T1000 (cell line): ENCODE measurements around the gene EPHA1.
A peak's percentile ranks its signal among the peaks of the same experiment; 100 is the strongest.

Experiments
- DNase-seq: peaks from one replicate; lab custom pipeline; 2025; ENCODE audit warnings: mixed read lengths; lab: John Stamatoyannopoulos, UW

EPHA1 gene

DNA sequence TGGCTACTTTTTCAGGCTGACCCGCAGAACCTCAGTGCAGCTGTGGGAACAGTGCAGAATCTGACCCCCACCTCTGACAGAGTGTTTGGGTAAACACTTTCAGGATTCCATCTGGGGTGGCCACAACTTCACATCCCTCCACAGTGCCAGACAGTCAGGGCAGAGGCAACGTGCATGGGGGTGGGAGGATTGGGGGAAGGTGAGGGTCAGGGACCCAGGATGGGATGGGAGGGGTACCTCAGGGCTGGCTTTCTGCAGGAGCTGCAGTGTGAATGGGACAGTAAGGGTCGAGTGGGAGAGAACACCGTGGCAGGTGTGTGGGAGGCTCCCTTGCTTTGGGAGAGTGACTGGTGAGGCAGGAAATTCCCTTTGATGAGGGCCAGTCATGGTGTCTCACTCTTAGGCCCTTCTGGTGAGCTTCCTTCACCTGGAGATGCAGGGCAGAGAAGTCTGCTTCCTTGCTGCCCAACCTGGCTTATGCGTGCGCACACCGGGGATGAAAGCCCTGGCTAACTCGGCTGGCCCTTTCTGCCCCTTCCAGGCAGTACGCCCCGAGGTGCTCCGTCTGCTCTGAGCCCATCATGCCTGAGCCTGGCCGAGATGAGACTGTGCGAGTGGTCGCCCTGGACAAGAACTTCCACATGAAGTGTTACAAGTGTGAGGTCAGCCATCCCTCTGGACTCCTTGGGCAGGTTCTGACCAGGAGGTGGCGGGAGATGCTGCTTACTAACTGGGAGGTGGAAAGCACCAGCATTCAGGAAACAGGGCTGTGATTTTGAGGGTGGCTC lies 19.1 kb downstream of the EPHA1 start:
- no peak for DNase-seq

DNA sequence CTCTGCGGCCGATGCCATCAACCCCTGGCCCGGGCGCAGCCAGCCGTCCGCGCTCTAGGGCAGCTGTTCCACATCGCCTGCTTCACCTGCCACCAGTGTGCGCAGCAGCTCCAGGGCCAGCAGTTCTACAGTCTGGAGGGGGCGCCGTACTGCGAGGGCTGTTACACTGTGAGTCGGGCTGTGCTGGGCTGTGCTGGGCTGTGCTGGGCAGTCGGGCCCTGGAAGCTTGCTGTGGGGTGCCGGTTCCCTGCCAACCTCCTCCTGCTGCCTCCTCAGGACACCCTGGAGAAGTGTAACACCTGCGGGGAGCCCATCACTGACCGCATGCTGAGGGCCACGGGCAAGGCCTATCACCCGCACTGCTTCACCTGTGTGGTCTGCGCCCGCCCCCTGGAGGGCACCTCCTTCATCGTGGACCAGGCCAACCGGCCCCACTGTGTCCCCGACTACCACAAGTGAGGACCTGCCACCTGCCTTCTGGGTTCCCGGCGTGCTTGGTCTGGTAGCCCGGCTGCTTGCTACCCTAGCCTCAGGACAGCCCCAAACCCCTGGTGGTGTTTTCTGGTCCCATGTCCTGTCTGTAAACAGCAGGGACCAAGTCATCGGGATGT lies 20.1 kb downstream of the EPHA1 start:
- no peak for DNase-seq

DNA sequence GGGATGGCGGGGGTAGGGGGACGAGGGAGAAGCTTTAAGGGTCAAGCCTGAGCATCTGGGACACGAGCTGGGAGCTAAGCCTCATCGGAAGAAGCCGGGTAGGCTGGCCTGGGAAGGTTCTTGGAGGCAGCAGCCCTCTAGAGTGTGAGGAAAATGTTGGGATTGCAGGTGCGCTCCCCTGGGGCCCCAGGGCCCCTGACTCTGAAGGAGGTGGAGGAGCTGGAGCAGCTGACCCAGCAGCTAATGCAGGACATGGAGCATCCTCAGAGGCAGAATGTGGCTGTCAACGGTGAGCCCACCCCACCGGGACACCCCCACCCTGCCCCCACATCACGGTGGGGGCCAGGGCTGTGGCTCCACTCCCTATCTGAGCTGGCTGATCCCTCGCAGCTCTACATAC lies 20.6 kb downstream of the EPHA1 start:
- DNase-seq = no peak

DNA sequence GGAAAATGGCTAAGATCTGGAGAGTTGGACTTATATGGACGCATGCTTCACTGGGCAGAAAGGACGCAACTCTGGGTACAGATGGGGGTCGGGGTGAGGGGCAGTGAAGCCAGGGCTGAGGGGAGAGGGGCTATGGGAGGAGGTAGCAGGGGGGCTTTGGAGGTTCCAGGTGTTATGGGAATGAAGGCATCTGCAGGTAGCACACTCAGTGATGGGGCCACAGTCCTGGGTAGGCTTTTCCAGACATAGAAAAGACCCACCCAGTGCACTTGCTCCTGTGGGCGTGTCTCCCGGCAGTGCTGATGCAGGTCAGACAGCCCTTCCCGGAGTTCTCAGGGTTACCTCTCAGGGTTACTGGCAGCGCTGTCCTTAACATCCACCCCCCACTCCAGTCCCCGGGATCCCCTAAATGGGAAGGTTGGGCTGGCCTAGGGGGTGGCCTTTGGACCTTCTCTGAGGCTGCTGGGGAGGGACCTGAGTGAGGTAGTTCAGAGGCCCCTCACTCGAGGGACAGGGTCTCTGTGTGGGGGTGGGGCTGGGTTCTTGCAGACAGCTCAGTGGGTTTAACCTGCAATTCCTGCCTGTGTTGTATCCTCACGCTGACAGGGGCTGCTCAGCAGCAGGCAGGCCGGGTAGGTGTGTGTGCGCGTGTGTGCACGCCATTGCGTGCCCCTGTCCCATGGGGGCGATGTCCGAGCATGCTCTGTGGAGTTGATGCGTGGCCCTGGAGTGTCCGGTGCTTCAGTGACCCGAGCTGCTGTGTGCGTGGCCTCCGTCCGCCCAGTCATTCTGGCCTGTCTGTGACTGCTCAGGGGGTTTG lies 21.3 kb downstream of the EPHA1 start:
- DNase-seq = no peak

DNA sequence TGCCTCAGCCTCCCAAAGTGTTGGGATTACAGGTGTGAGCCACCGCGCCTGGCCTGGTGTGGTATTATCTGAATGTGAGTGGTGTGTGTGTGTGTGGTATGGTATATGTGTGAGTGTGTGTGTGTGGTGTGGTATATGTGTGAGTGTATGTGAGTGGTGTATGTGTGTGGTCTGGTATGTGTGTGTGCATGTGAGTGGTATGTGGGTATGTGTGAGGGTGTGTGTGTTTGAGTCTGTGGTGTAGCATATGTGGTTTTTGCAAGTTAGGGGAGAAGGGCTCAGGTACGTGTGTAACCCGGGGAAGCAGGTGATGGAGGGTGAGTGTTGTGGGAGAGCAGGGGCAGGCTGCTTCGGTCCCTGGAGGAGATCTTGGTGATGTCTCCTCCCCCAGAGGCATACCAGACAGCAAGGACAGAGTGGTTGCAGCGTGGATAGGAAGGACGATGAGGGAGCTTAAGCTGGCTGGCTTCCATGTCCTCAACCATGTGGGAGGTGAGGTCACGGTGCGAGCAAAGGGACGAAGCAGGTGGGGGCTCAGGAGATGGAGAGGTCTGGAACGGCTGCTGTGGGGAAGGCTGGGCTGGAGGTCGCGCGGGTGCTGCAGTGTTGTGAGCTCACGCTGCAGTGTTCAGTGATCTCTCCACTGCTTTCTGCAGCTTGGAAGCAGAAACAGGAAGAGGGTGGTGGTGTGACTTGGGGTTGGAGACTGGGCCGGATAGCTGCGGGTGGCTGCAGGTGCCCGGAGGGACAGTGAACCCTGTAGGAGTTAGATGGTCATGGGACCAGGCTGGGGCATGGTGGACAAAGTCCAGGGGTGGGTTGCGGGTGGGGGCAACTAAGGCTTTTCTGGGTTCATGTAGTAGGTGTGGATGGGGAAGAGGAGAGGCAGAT lies 22.5 kb downstream of the EPHA1 start:
- DNase-seq = no peak

DNA sequence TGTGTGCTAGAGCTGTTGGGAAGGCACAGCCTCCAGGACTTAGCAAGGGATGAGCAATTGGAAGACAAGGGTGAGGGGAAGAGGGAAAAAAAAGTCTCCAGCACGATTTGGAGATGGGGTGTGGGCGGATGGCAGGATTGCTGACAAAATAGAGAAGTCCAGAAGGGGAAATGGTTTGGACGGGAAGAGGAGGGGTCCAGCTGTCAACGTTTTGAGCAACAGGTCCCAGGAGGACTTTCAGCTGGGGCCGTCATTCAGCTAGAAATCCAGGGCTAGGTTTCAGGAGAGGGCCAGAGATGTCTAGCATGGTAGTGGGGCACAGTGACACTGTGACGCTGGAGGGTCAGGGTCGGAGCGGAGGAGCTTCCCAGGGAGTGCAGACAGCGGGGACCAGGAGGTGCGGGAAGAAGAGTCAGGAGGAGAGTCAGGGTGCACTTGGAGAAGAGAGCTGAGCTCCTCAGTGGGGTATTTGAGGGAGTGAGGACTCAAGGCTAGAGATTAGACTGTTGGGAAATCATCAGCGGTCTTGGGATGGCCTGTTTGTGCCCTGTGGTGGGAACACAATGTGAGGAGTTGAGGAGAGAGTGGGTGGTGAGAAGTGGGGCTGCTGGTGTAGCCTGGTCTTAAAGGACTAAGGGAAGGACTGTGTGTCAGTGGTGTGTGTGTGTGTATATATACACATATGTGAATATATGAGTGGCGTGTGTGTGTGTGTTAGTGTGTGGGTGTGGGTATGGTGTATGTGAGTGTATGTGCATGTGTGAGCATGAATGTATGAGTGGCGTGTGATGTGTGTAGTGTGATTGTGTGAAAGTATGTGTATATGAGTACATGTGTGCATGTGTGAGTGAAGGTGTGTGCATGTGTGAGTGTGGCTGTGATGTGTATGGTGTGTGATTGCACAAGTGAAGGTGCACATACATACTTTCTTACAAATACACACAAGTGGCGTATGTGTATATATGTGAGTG lies 23.7 kb downstream of the EPHA1 start:
- no peak for DNase-seq

DNA sequence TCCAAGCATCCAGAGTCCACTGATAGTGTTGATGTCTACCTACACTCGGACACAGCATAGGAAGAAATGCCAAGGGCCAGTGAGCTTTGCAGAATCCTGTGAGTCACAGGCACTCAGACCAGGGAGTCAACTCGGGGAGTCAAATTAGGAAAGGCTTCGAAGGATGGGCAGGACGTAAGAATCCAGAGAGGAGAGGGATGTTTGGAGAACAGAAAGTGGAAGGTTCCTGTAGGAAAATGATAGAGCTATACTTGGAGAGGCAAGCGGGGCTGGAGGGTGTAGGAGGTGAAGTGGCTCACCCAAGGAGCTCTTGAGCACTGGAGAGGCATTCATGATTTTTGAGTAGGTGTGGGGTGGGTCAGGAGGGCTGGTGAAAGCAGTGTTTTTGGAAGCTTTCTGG lies 24.5 kb downstream of the EPHA1 start:
- DNase-seq = no peak

DNA sequence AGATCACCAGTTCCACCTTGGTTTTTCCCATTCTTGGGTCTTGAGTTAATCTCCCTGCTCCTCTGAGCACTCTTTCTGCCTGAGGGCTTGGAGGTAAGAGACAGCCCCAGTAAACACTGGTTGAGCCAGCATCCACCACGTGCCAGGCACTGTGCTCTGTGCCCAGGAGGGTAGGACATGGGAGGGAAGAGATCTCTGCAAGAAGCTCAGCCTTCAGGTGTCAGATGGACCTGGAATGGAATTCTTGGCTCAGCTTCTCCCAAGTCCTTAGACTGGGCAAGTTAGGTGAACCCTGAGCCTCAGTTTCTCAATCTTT lies 25.1 kb downstream of the EPHA1 start:
- no peak for DNase-seq

DNA sequence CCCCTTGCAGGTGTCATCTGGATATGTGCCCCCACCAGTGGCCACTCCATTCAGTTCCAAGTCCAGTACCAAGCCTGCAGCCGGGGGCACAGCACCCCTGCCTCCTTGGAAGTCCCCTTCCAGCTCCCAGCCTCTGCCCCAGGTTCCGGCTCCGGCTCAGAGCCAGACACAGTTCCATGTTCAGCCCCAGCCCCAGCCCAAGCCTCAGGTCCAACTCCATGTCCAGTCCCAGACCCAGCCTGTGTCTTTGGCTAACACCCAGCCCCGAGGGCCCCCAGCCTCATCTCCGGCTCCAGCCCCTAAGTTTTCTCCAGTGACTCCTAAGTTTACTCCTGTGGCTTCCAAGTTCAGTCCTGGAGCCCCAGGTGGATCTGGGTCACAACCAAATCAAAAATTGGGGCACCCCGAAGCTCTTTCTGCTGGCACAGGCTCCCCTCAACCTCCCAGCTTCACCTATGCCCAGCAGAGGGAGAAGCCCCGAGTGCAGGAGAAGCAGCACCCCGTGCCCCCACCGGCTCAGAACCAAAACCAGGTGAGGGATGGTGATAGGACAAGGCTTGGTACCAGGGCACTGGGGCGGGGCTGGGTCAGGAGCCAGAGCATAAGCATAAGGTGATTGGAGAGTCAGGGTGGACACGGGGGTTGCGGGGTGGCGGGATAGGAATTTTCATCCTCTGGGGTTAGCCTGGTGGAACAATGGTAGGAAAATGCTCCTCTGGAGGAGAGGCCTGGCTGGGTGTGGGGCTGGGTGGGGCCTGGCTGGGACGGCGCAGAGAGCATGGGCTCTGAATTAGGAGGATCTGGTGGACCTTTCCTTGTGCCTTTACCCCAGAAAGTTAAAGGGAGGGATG lies 25.6 kb downstream of the EPHA1 start:
- no peak for DNase-seq

DNA sequence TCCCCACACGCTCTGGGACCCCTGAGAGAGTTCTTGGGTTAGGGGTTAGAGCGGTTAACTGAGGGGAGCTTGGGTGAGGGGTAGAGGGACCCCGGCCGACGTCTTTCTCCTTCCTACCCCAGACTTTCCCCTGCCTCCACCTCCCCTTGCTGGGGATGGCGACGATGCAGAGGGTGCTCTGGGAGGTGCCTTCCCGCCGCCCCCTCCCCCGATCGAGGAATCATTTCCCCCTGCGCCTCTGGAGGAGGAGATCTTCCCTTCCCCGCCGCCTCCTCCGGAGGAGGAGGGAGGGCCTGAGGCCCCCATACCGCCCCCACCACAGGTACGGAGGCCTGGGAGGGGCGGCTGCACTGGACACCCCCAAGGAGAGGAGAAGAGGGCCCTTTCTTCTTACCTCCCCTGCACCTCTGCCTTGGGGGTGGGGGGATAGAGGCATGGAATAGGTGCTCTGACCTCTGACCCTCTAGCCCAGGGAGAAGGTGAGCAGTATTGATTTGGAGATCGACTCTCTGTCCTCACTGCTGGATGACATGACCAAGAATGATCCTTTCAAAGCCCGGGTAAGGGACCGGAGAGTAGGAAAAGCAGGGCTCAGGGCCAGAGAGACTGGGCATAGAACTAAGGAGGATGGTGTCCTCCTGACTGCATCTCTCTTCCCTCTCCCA lies 26.4 kb downstream of the EPHA1 start:
- DNase-seq = no peak

DNA sequence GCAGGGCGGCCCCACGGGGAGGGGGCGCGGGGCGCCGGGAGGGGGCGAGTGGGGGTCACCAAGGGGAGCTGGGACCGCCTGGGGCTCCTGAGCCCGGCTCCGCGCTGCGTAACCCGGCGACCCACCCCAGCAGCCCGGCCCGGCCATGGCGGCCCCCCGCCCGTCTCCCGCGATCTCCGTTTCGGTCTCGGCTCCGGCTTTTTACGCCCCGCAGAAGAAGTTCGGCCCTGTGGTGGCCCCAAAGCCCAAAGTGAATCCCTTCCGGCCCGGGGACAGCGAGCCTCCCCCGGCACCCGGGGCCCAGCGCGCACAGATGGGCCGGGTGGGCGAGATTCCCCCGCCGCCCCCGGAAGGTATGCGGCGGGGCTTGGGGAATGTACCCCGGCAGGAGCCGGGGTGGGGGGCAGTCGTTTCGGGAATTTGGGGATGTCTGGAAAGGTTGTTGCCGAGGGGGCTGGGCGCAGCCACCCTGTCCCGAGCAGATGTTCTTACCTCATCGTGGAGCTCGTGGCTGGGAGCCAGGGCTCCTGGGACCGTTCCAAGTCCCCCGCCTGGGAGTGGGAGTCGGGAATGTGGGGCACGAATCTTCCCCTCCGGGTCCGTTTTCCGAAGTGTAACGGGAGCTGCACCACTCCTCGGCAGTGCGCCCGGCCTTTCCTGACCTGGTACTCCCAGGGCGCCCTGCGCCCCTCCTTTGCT lies 27.1 kb downstream of the EPHA1 start:
- DNase-seq = peak; percentile 41

DNA sequence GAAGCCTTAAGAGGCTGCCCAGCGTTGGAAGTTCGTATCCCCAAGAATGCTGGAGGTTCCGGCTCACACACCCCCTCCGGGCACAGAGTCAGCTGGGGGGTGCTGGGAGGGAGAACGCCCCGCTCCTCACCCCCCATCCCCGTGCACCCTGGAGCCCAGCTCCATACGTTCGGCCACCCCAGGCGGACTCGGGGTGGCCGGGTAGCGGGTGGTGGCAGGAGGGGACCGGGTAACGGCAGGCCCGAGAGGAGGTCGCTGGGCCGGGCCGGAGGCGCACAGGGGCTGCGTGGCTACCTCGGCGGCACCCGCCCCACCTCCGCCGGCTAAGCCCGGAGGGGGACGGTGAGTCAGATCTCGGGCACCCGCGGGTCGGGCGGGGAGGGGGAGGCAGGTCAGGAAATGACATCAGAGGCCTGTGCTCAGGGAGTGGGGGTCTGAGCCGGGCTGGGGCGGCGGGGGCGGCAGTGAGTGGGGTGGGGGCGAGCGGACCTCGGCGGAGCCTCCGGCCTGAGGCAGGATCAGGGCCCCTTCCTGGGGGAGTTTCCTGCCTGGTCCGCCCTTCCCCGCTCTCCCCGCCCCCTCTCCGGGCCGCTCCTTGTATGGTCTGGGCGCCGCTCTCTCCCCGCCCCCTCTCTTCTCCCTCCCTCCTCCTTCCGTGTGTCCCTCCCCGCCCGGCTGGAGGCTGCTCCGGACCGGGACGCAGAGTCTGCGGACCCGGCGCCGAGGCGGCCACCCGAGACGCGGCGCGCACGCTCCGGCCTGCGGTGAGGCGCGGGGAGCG lies 27.8 kb downstream of the EPHA1 start, which contains the start of gene ZYX:
TSS of gene ZYX (plus strand) at position 700 of the 781 bp plus-strand sequence. CDS start 227 bp downstream, outside the sequence.
- peak; percentile 87 for DNase-seq

DNA sequence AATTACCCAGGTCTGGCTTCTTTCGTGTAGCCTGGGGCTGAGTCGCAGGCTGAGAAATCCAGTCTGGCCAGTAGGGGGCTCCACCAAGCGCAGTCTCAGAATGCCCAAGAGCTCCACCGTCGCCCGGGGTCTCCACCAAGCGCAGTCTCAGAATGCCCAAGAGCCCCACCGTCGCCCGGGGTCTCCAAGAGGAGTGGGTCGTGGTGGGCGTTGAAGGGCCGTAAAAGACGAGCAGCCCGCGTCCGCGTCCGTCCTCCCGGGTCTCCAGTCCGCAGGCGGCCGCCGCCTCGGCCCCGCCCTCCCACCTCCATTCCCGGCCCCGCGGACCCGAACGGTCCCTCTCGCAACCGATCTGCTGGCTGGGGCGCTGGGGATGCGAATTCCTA lies 28.4 kb downstream of the EPHA1 start:
- peak; percentile 63 for DNase-seq

DNA sequence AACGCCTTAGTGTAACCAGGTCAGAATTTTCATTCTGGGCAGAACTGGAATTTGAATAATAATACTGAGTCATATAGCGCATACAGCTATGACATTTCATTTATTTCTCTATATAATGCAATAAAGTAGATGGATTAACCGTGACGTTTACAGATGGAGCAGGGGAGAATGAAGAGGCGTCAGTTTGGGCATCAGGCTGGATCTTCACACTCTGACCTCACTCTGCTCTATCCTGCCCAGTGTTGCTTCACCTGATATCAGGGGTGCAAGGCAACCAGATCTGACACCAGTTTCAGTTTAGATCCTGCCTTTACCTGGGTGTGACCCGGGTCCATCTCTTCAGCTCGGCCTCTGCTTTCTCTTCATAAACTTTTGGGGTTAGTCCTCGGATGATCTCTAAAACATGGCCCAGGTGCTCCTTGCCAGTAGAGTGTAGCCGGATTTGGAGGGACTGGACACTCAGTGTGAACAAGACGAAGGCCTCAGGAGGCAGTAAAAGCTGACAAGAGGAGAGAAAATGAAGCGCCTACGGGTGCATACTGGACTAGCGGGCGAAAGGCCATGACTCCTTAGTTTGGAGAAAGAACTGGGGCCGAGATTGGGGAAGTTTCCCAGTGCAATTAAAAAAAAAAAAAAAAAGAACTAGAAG lies 28.9 kb downstream of the EPHA1 start:
- DNase-seq = no peak

DNA sequence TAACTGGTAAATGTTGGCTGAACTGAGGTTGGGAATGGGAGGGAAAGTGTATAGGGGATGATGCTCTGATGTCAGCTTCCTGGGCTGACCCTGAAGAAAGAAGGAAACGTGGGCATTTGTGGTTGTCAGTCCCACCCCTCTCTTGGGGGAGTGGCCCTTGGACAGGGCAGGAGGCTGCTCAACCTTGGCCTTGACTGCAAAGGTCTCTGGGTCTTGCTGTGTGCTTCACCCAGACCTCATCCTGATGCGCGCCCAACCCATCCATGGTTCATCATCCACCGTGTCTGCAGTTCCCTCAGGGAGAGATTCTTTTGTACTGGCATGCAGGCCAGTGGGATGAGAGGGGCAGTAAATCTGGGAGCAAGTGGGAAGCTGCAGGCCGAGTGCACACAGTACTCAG lies 32.3 kb downstream of the EPHA1 start:
- DNase-seq = no peak

DNA sequence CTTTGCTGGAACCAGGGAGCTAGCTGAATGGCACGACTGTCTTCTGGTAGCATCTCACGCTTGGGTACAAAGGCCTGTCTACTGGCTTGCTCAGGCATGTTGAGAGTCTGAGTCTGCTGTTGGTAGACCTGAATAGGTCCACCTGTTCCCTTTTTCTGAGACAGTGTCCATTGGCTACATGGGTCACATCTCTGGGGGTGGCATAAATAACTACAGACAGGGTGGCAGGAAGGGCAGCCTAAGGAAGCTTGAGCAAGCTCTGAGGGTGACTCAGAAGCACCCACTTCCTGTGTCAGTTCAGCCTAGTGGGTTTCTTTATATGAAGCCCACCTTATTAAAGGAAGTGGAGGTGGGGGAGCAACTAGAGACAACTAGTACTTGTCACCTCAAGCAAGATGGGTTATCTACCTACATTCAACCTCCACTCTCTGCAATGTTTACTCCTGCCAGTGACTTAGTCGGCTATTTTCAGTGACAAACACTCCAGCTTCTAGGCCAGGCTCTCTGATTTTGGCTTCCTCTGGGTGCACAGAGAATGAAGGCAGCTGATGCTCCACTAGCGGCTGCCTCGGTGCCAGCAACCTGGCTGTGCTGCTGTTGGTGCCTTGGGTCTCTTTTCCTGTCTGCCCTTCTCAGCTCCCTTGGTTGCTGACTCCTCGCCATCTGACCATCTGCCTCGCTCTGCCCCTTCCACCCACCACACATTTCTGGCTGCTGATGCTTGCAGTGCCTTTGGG lies 33.2 kb downstream of the EPHA1 start:
- DNase-seq = no peak

DNA sequence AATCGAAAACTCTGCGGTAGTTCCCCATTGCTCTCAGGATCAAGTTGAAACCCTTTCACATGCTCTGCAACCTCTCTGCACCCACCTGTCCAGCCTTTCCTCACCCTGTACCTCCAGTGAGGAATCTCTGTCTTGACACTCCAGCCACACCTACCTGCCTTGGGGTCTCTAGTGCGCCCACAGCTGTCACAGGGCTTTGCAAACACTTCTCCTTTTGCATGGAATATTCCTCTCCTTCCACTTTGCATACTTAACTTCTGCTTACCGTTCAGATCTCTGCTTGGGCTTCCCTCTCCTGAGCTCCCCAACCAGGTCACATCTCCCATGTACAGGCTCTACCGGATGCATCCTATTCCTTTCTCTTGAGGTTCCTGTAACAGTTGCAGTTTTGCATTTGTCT lies 34.1 kb downstream of the EPHA1 start:
- no peak for DNase-seq
